Daoy (cell line): Measurements from ENCODE around the gene MAB21L4. TPM values are rescaled to one million over a fixed set of nuclear protein-coding genes. Genes with fewer than 3 reads are reported as not detected.

Experiments
- DNase-seq: peaks from one replicate; pipeline ENCODE4 v3.0.0-alpha.2; 2015; ENCODE audit warnings: low read depth
- total RNA-seq: library from RNA; depleted of rRNA; stranded (reverse); fragments of >200 nt; shearing (Covaris generic); gene quantifications from 2 replicates; pipeline ENCODE4 v1.2.3, GENCODE V29; 2014

The MAB21L4 gene
- total RNA-seq, 1 experiment from 2014 or later = not detected

DNA sequence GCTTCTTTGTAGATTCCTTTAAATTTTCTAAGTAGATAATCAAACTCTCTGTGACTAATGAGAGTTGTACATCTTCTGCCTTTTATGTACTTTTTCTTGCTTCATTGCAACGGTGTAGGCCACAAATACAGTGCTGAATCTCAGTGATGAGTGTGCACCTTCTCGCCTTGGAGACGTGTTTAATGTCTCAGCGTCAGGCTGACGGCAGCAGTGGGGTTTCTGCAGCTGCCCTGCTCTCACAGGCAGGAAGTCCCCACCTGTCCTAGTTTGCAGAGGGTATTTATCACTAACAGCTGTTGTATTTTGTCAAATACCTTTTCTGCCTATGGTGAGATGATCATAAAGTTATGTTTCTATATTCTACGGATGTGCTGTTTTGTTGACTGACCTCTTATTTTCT, 14.0 kb downstream of the MAB21L4 start:
- no peak for DNase-seq

DNA sequence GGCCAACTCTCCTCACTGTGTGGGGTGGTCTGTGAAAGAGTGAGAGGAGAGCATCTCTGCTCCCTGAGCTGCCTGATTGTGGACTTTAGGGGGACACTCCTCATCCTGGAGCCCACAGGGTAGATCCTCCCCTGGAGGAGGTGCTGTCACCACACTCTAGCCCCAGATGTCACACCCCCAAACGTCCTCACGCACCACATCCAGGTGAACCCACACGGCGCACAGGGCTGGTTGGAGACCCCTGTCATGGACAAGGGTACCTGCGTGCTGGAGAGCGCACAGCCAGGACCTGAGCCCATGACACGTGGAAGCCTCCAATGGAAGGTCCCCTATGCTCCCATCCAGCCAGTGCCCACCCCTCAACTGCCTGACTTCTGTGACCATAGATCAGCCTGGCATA, 16.9 kb downstream of the MAB21L4 start:
- no peak for DNase-seq

DNA sequence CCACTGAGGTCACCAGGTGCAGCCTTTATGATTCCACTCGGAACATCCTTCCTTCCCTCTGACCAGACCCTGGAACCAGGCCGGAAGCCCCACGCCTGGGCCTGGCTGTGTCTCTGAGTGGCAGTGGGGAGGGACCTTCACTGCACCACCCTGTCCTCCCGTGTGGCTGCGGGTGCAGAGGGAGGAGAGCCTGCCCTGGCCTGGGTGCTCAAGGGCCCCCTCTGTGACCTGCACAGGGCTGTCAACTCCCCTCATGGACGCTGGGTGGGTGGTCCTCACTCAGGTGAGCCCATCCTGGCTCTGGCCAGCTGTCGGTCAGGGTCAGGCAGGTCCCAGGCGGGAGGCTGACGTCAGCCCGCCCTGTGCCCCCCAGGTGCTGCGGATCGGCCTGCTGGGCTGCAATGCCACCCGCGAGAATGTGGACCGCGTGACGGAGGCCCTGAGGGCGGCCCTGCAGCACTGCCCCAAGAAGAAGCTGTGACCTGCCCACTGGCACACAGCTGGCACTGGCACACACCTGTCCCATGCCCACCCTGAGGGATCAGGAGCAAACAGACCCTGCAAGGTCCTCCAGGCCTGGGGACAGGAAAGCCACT, 17.5 kb downstream of the MAB21L4 start:
- DNase-seq = no peak

DNA sequence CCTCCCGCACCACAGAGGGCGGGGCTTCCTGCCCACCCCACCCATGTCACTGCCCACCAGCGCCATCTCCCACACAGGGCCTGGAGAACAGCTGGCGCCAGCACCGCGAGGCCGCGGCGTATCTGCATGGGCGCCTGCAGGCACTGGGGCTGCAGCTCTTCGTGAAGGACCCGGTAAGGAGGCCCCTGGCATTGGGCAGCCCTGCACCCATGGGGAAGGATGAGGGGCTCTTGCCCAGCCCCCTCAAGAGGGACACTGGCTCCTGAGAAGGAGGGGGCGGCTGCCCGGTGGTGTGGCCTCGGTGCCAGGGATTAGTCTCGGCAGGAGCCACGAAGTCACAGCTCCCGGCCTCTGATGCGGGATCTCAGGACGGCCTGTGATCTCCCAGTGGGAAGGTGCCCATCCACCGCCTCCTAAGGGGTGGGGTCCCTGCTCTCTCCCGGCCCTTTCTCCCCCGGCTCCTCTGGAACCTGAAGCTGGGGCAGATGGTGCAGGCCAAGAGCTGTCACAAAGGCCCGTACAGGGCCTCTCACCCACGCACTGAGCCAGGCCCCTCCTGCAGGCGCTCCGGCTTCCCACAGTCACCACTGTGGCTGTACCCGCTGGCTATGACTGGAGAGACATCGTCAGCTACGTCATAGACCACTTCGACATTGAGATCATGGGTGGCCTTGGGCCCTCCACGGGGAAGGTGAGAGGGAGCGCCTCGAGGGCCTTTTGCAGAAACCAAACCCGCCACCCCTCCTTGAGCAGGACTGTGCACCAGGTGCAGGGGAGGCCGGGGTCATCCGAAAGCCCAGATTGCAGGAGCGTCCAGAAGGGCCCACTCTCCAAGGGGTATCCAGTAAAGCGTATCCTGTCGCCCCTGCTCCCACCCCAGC, 18.3 kb downstream of the MAB21L4 start:
- no peak for DNase-seq

DNA sequence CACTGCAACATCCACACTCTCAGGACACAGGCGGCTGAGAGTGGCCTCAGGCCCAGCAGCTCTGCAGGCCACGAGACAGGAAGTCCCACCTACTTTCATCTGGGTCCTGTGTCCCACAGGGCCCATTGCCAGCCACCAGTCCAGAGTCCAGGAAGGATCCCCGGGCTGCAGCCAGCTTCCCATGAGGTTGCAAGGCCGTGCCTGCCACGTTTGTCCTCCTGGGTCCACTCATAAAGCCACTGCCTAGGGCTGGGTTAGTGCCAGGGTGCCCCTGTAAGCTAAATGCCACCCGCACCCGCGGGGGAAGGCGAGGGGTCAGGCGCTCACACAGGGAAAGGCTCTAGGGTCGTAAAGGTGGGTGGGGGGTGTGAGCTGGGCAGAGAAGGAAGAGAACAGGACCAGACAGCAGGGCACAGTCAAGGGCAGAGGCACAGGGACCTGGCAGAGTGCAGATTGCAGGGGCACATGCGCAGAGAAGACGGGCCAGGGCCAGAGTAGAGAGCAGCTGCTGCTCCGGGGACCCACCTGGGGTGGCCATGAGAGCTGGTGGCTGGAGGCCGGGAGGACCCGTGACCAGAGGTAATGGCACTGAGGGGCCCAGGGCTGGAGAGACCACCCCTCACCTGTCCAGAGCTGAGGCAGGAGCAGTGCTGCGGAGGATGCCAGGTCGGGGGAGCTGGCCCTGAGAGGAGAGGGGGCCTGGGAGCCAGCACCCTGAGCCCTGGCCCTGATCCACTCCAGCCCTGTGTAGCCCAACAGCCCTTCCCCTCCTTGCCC, 19.3 kb downstream of the MAB21L4 start:
- no peak for DNase-seq

DNA sequence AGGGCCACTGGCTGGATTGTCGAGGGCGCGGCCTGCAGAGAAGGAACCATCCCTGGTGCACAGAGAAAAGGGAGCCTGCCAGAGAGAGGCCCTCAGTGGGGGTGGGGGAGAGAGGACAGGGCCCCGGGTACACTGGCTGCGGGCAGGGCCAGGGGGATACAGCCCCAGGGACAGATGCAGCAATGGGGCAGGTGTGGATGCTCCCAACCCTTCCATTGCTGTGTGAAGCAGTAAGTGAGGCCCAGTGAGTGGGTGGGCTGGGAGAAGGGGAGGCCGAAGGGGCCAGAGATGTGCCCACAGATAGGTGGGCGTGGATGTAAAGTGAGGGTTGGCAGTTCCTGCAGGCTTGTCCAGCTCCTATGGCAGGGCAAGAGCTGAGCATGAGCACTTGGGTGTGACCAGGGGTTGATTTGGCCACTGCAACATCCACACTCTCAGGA, 19.9 kb downstream of the MAB21L4 start:
- DNase-seq = no peak

DNA sequence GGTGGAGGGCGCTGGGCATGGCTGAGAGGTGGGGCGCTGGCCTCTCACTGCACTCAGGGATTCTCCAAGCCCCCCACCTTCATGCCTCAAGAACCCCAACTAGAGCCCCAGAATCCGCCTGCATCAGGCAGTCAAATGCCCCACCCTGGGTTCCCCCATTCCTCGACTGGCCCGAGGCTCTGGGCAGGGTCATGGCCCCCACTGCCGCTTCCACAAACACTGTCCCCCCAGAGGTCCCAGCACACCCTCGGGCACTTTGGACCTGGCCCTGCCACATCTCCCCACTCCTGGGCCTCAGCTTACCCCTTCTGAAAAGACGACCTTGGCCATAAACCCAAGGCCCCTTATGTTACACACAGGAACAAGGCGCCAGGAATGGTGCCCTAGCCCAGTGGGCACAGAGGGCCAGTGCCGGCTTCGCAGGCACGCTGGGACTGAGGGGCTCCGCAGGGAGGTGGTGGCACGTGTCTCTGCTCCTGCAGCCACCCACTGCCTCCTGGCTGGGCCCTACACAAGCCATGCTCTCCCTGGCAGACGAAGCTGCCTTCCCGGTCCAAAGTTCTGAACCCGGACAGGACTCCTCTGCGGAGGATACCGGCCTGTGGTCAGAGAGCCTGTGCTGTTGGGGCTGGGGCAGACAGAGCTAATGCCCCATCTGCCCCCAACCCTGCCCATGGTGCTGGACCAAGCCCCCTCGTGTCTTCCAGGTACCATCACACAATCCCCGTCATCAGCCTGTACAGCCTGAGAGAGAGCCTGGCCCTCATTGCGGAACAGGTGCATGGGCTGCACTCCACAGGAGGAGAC, 20.5 kb downstream of the MAB21L4 start:
- DNase-seq = no peak

DNA sequence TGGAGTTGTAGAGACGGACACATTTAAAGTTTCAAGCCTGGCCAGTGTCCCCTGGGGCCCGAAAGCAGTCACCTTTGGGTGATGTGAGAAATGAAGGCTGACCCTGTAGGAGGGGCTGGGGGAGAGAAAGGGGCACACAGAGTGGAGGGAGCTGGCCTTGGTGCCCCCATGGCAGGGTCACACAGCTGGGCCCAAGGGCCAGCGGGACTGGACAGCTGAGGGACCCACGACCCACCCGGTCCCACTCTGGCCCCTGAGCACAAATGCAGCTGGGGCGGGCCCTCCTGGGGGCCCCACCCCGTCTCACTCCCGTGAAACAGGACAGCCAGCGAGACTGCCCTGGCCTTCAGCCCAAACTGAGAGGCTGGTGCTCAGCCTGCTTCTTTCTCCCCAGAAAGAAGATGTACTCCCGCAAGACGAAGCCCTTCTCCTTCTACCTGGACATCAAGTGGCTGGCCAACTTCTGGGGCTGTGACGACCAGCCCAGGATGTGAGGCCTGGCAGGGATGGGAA, 21.2 kb downstream of the MAB21L4 start:
- DNase-seq = no peak

DNA sequence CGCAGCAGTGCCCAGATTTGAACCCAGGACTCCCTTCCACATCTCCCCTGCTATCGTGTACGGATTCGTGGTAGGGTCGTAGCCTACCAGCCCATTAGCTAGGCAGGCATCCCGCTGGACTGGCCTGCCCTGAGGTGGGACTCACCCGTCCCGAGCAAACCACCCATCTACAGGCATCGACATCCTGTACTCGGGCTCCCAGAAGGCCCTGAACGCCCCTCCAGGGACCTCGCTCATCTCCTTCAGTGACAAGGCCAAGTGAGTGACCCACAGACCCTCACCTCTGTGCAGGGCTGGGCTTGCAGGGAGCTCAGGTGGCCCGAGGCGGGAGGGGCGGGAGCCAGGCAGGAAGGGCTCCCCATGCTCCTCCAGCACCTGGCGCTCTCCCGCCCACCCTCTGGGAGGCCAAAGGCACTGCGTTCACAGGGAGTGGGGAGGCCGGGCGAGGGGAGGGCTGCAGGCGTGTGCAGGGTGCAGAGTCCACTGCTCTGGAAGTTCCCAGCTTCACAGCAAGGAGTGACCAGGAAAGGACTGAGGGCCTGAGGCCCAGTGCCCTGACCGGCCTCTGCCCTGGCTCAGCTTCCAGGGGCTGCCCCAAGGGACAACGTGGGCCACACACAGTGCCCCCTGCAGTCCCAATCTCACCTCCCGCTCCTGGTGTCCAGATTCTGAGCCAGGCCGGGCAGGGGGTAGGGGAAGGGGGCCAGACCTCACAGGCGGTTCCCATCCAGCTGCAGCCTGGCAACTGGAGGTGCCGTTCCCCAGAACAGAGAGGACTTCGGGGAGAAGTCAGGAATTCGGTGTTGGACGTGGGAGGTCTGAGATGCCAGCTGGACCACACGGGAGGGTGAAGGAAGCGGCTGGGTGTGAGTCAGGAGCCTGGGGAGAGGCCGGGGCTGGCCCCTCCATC, 21.9 kb downstream of the MAB21L4 start:
- DNase-seq = peak; percentile 60

DNA sequence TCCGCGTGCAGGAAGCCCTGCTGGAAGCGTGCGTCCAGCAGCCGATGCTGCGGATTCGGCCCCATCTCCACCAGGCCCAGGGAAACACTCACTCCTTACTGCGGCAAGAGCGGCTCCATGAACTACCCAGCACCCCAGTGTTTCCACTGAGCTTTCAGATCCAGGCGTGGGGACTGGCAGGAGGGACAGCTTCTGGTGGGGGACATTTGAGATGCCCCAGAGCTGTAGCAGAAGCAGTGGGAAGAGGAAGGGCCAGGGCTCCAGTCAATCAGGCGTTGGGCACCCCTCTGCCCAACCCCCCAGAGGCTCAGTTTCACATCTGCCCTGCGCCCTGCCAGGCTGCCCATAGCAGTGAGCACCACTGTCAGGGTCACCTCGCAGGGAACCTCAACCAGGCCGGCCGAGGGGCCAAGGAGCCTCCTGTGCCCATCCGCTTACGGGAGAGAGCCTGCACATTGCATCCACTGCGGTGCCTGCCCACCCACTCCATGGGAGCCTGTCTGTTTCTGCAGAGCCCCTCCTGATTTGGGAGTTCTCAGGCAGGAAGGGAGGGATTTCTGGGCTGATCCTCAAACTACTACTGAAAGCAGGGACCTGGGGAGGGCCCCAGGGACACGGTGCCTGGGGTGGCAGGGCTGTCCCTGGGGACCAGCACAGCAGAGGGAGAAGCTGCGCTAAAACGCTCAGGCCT, 22.7 kb downstream of the MAB21L4 start:
- DNase-seq = no peak

DNA sequence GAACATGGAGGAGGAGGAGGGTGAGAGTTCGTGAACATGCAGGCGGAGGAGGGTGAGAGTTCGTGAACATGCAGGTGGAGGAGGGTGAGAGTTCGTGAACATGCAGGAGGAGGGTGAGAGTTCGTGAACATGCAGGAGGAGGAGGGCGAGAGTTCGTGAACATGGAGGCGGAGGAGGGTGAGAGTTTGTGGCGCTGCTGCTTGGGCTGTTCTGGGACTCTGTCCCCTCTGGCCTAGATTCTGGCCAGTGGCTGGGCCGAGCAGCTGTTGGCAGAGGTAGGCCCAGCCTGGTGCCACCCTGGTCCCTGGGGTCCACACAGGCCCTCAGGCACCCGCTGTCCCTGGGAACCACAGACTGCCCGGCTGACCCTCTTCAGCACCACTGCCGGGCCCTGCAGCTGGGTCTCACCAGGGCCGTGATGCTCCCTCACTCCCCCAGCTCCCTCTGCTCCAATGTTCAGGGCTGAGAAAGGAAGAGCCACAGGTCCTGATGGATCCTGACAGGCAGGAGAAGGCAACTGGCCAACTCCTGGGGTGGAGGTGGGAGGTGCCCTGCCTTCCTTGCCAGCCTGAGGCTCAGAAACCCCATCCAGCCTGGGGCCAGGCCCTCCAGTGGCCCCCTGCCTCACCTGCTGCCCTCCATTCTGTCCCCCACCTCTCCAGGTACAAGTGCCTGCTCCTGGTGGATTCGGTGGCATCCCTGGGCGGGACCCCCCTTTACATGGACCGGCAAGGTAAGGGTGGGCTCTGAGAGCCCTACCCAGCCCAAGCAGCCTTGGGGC, 23.4 kb downstream of the MAB21L4 start:
- no peak for DNase-seq

DNA sequence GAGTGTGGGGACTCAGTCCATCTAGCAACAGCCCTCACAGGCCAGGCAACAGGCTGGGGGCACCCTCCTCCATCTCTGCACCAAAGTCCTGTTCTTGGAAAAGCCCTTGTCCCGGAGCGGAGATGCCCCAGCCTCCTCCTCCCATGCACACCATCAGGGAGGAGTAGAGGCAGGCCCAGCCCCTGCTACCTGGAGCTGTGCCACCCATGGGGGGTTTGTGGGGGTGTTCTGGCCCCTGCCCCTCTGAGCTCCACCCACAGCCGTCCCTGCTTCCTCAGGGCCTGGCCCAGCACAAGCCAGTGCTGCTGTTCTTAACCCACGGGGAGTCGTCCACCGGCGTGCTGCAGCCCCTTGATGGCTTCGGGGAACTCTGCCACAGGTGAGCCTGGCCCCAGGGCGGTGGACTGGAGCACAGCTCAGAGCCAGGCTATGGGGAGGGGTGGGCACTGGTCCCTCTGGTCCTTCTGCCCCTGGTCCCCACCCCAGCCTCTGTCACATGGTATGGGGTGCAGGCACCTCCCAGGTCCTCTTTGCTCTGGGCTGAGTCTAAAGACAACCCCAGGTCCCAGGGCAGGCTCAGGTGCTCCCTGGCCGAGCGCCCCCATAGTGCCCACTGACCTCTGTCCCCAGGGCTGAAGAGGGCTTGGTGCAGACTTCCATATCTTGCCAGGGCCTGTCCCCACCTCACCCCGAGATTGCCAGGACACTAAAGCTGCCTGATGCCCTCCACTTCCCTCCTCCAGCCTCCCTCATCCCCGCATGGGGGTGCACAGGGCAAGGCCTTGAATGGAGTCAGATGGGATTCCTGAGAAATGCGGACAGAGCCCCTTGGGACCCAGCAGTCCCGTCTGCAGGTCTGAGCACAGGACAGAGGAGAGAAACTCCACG, 24.6 kb downstream of the MAB21L4 start:
- no peak for DNase-seq

DNA sequence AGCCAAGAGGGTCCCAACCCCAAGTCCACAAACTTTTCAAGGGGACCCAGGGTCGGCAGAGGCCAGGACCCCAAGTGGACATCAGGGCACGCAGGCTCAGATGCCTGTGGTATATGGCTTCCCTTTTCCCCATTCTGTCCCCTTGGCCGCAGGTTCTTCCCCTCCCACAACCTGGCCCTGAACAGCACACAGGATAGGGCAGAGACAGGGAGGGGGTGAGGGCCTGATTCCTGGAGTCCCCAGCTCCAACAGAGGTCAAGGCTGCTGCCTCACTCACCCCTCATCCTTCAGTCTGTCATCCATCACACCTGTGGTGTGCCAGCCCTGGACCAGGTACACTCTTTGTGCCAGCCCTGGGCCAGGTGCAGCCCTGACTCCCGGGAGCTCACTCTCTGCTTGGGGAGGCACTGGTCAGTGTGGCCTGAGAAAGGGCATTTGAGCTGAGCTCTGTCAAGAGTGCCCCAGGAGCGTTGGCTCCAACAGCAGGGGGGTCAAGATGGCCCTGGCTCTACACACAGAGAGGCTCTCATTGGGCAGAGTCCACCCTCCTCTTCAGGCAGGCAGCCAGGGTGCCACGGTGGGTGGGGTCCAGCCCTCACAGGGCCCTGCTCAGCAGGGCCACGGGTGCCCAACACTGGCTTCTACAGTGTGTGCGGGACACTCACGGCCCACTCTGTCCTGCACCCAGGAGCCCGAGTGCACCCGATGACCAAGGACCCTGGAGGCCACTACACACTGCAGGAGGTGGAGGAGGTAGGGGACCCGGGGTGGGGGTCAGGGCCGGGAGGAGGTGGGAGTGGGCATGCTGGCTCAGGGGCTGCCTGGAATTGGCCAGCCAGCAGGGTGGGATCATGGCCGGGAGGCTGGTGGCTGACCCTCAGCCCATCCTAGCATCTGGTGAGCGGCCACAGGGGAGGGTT, 25.7 kb downstream of the MAB21L4 start:
- DNase-seq = no peak

DNA sequence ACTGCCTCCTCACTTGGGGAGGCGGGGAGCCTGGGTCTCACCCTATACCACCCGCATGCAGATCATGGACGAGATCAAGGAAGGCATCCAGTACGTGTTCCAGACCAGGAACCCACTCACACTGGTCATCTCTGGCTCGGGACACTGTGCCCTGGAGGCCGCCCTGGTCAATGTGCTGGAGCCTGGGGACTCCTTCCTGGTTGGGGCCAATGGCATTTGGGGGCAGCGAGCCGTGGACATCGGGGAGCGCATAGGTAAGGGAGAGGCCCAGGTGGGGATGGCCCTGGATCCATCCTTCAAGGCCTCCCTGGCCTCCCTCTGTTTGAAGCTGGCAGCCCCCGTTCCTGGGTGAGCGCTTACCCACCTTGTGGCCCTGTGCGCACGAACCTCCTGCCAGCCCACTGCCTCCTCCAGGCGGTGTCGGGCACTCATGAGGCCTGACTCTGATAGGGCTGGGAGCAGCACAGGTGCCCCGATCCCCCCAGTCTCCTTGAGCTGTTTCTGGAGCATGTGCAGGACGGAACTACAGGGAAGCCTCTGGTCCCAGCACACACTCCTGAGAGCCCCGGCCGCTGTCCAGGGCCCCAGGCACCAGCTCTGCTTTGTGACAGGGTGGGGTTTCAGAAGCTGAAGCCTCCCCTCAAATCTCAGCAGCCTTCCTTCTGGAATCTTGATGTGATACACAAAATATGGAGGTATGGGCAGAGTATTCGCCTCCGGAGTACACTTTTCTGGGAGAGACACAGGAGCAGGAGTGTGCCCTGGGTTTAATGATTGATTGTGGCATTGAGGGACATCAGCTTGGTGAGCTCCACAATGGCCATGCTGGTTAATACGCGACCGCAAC, 26.6 kb downstream of the MAB21L4 start:
- no peak for DNase-seq

DNA sequence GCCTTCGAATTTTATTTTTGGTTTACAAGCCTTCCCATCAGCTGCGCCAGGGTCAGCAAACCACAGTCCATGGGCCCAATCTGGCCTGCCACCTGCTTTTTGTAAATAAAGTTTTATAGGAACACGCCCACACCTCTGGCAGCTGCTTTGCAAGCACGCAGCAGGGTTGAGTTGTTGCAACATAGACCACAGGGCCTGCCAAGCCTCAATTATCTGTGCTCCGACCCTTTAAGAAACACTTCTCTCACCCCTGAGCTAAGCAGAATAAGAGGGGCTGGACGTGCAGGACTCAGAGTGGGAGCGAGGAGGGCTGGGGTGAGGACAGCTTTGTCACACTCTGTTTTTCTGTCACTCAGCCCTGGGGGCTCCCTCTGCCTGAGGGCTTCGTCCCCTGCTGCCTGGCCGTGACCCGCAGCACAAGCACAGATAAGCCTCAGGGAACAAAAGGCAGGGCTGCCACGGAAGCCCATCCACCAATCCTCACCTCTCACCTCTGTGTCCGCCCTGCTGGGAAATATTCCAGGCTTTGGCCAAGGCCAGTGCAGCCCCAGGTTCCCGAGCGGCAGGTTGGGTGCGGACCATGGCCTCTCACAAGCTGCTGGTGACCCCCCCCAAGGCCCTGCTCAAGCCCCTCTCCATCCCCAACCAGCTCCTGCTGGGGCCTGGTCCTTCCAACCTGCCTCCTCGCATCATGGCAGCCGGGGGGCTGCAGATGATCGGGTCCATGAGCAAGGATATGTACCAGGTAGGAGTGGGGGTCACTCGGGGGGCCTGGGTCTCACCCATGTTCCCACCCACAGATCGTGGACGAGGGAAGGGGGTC, 27.5 kb downstream of the MAB21L4 start, which contains the start of gene AGXT:
AGXT (plus strand) TSS at position 539 of the 823 bp plus-strand sequence; CDS start at position 581, 42 bp downstream.
- no peak for DNase-seq
